HG02642 (cell line): ENCODE measurements around the gene CLCC1.

ENCODE experiments used
- ATAC-seq: cut with Tn5 transposase; IDR thresholded peaks from one replicate; pipeline ENCODE4 v1.9.1; 2021; ENCODE audit warnings: mild to moderate bottlenecking; ENCODE audit not compliant: unreplicated experiment, poor library complexity

Gene CLCC1

DNA sequence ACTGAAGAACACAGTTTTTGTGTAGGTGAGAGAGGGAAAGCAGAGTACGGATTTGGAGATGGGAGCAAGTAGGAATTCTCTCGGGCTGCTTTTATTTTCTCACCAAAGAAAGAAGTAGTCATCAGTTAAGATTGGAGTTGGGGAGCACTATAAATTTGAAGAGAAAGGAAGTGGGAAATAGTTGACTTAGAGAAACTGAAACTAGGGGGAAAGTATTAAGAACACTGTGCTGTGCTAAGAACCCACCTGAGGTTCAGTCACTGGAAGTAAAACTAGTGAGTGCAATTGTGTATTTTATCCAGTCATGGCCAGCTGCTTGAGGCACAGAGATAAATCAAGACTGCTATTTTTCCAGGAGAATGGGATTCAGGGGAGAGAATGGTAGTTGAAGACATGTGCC is 37.4 kb downstream of the CLCC1 start:
- ATAC-seq: no peak

DNA sequence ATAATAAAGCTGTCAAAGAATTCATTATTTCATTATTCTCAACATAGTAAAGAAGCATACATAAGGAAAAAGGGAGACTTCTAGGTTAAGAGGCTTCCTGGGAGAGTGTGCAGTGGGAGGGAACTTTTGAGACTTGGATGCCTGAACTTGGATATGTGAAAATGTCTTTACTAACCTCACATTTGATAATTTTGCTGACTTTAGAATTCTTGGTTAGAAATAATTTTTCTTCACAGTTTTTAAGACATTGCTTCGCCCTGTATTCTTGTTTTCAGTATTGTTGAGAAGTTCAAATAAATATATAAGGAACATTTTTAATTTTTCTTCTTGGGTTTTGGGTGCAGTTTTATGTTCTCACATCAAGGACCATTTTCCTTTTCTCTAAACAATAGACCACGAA is 46.5 kb downstream of the CLCC1 start:
- no peak for ATAC-seq
